ENCODE data around the gene EDIL3.

GRCh38 chr5:84281383-84281782 lies 103.3 kb downstream of the EDIL3 start:
- TF ChIP-seq CTCF (IDR thresholded peaks at IDR 0.05): no peak
- TF ChIP-seq POLR2A (IDR thresholded peaks at IDR 0.05): no peak

Data from breast epithelium (tissue), 3 donors.